PC-9 (cell line): ENCODE data around the gene MRAP2. TPM values are rescaled to one million over a fixed set of nuclear protein-coding genes. Genes with fewer than 3 reads are reported as not detected.

Source experiments
- BruUV-seq: library from RNA; stranded (reverse); fragments of 400-500 nt; replicated peaks from 2 replicates; lab custom pipeline; 2021; lab: Mats Ljungman, UMichigan
- CTCF ChIA-PET: fragments of 300-600 bp; sonication (Branson Sonifier 250); formaldehyde crosslinking; loops from one replicate; lab custom pipeline; 2022; ENCODE audit warnings: antibody characterized with exemption; lab: Charles Lee
- POLR2A ChIA-PET: fragments of 300-600 bp; sonication (Branson Sonifier 250); formaldehyde crosslinking; loops from one replicate; lab custom pipeline; 2022; ENCODE audit warnings: antibody characterized with exemption; ENCODE audit not compliant: unreplicated experiment; lab: Charles Lee
- DNase-seq, 2 experiments: peaks; one replicate each; pipeline versions ENCODE4 v3.0.0 to v3.0.0-alpha.2; 2015 to 2022; ENCODE audit warnings: mixed read lengths in 1 of 2
- H2AFZ ChIP-seq: fragments of 200-600 bp; sonication (generic); 2 replicates; pipeline ENCODE4 v1.8.1; 2017; ENCODE audit warnings: antibody characterized with exemption
- H3F3A ChIP-seq: fragments of 200-600 bp; sonication (generic); 2 replicates; pipeline ENCODE4 v1.8.1; 2017; ENCODE audit warnings: antibody characterized with exemption, mild to moderate bottlenecking, low read depth; ENCODE audit not compliant: insufficient read depth
- H3K27ac ChIP-seq: fragments of 200-600 bp; sonication (generic); 2 replicates; pipeline ENCODE4 v1.6.1; 2016; ENCODE audit warnings: mixed run types
- H3K27me3 ChIP-seq: fragments of 200-600 bp; sonication (generic); 2 replicates; pipeline ENCODE4 v1.6.1; 2016; ENCODE audit warnings: low read depth, mixed run types; ENCODE audit not compliant: insufficient read depth
- H3K36me3 ChIP-seq: fragments of 200-600 bp; sonication (generic); 2 replicates; pipeline ENCODE4 v1.6.1; 2016; ENCODE audit warnings: low read depth, mixed run types
- H3K4me1 ChIP-seq: fragments of 200-600 bp; sonication (generic); replicated peaks from 2 replicates; pipeline ENCODE4 v1.6.1; 2016; ENCODE audit warnings: mixed run types; ENCODE audit not compliant: insufficient read depth
- H3K4me2 ChIP-seq: fragments of 200-600 bp; sonication (generic); 2 replicates; pipeline ENCODE4 v1.6.1; 2017; ENCODE audit warnings: mixed run types
- H3K4me3 ChIP-seq: fragments of 200-600 bp; sonication (generic); 2 replicates; pipeline ENCODE4 v1.6.1; 2016; ENCODE audit warnings: mixed run types
- H3K79me2 ChIP-seq: fragments of 200-600 bp; sonication (generic); 2 replicates; pipeline ENCODE4 v1.6.1; 2017; ENCODE audit warnings: low read depth, mixed run types
- H3K9me2 ChIP-seq: fragments of 200-600 bp; sonication (generic); 2 replicates; pipeline ENCODE4 v1.8.1; 2017; ENCODE audit warnings: mild to moderate bottlenecking; ENCODE audit not compliant: insufficient read depth
- H3K9me3 ChIP-seq: fragments of 200-600 bp; sonication (generic); 2 replicates; pipeline ENCODE4 v1.8.1; 2016; ENCODE audit warnings: low read depth; ENCODE audit not compliant: insufficient read depth
- H4K20me1 ChIP-seq: fragments of 200-600 bp; sonication (generic); 2 replicates; pipeline ENCODE4 v1.8.1; 2017; ENCODE audit not compliant: insufficient read depth
- CTCF ChIP-seq: fragments of 200-600 bp; sonication (generic); conservative IDR thresholded peaks from 2 replicates; pipeline ENCODE4 v1.6.1; 2017; ENCODE audit warnings: mixed run types, antibody characterized with exemption, mild to moderate bottlenecking, moderate library complexity
- EZH2 ChIP-seq: fragments of 200-600 bp; sonication (generic); IDR thresholded peaks from 2 replicates; pipeline ENCODE4 v1.8.0; 2017; ENCODE audit warnings: antibody characterized with exemption, low read depth
- intact Hi-C: fragments of 100-400 bp; cut with micrococcal nuclease; formaldehyde crosslinking; loops from one replicate; pipeline ENCODE4 v1.10.0; 2022; ENCODE audit not compliant: unreplicated experiment
- total RNA-seq: library from RNA; stranded (reverse); gene quantifications from 2 replicates; pipeline ENCODE4 v1.2.3, GENCODE V29; 2021

The MRAP2 gene
- total RNA-seq, 1 experiment from 2014 or later = not detected

GRCh38 chr6:84055647-84056046 is 22.1 kb downstream of the MRAP2 start:
- Histone ChIP-seq H3K4me2 (no peak overlapping the region), H4K20me1 (no peaks in the 10 kb centered on the region), H3K9me3 (no peaks in the 10 kb centered on the region), H3K36me3 (no peaks in the 10 kb centered on the region), H3K4me3 (no peak overlapping the region), H3K27ac (no peak overlapping the region), H3K27me3 (peaks cover 17% of the 10 kb centered on the region), H3K9me2 (no peaks in the 10 kb centered on the region), H3K4me1 (no peaks in the 10 kb centered on the region), H2AFZ (no peak overlapping the region), H3K79me2 (no peaks in the 10 kb centered on the region), H3F3A (no peaks in the 10 kb centered on the region)
- no TSS peak for BruUV-seq
- intact Hi-C loops = no loop called here
- TF ChIP-seq EZH2 = no peak
- no peak for TF ChIP-seq CTCF
- CTCF ChIA-PET = no interaction called here
- no peak for DNase-seq
- POLR2A ChIA-PET = no interaction called here

GRCh38 chr6:84057908-84058307 is 24.3 kb downstream of the MRAP2 start:
- H3K4me3 ChIP-seq = no peak overlapping the region
- TF ChIP-seq CTCF (no peak), EZH2 (no peak)
- no peak for DNase-seq
- no peak overlapping the region for H2AFZ ChIP-seq
- no peaks in the 10 kb centered on the region for H3F3A ChIP-seq
- BruUV-seq = no TSS peak
- H3K9me2 ChIP-seq = no peaks in the 10 kb centered on the region
- no peaks in the 10 kb centered on the region for H3K79me2 ChIP-seq
- H3K4me1 ChIP-seq = no peaks in the 10 kb centered on the region
- H3K27me3 ChIP-seq = peaks cover 17% of the 10 kb centered on the region
- intact Hi-C loops = no loop called here
- no peak overlapping the region for H3K27ac ChIP-seq
- ChIA-PET CTCF (no interaction called here), POLR2A (no interaction called here)
- H3K36me3 ChIP-seq = no peaks in the 10 kb centered on the region
- H3K9me3 ChIP-seq = no peaks in the 10 kb centered on the region
- H4K20me1 ChIP-seq = no peaks in the 10 kb centered on the region
- no peak overlapping the region for H3K4me2 ChIP-seq

- no peak for TF ChIP-seq CTCF
- no peak for TF ChIP-seq EZH2
- no peak for DNase-seq
- Histone ChIP-seq H3K36me3 (no peaks in the 10 kb centered on the region), H4K20me1 (no peaks in the 10 kb centered on the region), H2AFZ (no peak overlapping the region), H3K79me2 (no peaks in the 10 kb centered on the region), H3K9me3 (no peaks in the 10 kb centered on the region), H3K4me1 (no peaks in the 10 kb centered on the region), H3K27me3 (peaks cover 17% of the 10 kb centered on the region), H3K4me3 (no peak overlapping the region), H3K4me2 (no peak overlapping the region), H3K9me2 (no peaks in the 10 kb centered on the region), H3F3A (no peaks in the 10 kb centered on the region), H3K27ac (no peak overlapping the region)
- intact Hi-C loops = no loop called here
- CTCF ChIA-PET = no interaction called here
- POLR2A ChIA-PET = interaction anchor here (0.8 kb wide), 1 partner anchor 23 kb away, joined by 6 read pairs; no protein-coding TSS in a partner anchor
- no TSS peak for BruUV-seq
Observed at GRCh38 chr6:84059082-84059481, 25.5 kb downstream of the MRAP2 start.
